HL-60 (cell line): ENCODE measurements around the gene PCSK4.

Source experiments
- CTCF ChIP-seq: IDR thresholded peaks from one replicate; pipeline ENCODE4 v1.5.1; 2011; ENCODE audit warnings: low read length, control low read depth, inconsistent platforms; ENCODE audit not compliant: insufficient read depth
- GABPA ChIP-seq: IDR thresholded peaks from 2 replicates; pipeline ENCODE4 v1.6.1; 2012; ENCODE audit warnings: low read depth
- REST ChIP-seq: IDR thresholded peaks from 2 replicates; pipeline ENCODE4 v1.6.1; 2012; ENCODE audit warnings: low read depth; ENCODE audit not compliant: insufficient replicate concordance

GRCh38 chr19:1434577-1435060 is 55.5 kb downstream of the PCSK4 start:
- TF ChIP-seq CTCF (no peak), GABPA (no peak), REST (no peak)
